ENCODE measurements around the gene TSPEAR. TPM values are rescaled to one million over a fixed set of nuclear protein-coding genes. Genes with fewer than 3 reads are reported as not detected.

The TSPEAR gene
- total RNA-seq, 1 experiment from 2014 or later = not detected

- Mint-ChIP-seq H3K9me3 (ENCODE audit: low read depth, unreplicated experiment) (no peaks in the 10 kb centered on the region), H3K4me3 (ENCODE audit: low read depth, unreplicated experiment) (no peak overlapping the region), H3K4me1 (ENCODE audit: low read depth, unreplicated experiment) (no peaks in the 10 kb centered on the region), H3K27me3 (ENCODE audit: unreplicated experiment) (peaks cover 87% of the 10 kb centered on the region), H3K27ac (ENCODE audit: unreplicated experiment) (no peak overlapping the region), H3K36me3 (ENCODE audit: insufficient read depth, unreplicated experiment) (no peaks in the 10 kb centered on the region)
- CTCF ChIA-PET = no interaction called here
- TF ChIP-seq CTCF (IDR thresholded peaks at IDR 0.05; ENCODE audit: unreplicated experiment) = no peak
- intact Hi-C loops (cut with micrococcal nuclease; ENCODE audit: unreplicated experiment) = no loop called here
- no peak for DNase-seq
- no TSS peak for BruUV-seq (replicated peaks)
These were observed 2.5 kb upstream of the TSPEAR start for GRCh38 chr21:44713846-44714245.

- Mint-ChIP-seq H3K27me3 (ENCODE audit: unreplicated experiment) (peaks cover 87% of the 10 kb centered on the region), H3K9me3 (ENCODE audit: low read depth, unreplicated experiment) (no peaks in the 10 kb centered on the region), H3K4me1 (ENCODE audit: low read depth, unreplicated experiment) (no peaks in the 10 kb centered on the region), H3K27ac (ENCODE audit: unreplicated experiment) (no peak overlapping the region), H3K36me3 (ENCODE audit: insufficient read depth, unreplicated experiment) (no peaks in the 10 kb centered on the region), H3K4me3 (ENCODE audit: low read depth, unreplicated experiment) (no peak overlapping the region)
- intact Hi-C loops (cut with micrococcal nuclease; ENCODE audit: unreplicated experiment) = no loop called here
- no peak for DNase-seq
- CTCF ChIA-PET = no interaction called here
- BruUV-seq (replicated peaks) = no TSS peak
- no peak for TF ChIP-seq CTCF (IDR thresholded peaks at IDR 0.05; ENCODE audit: unreplicated experiment)
These were observed 1.8 kb upstream of the TSPEAR start for GRCh38 chr21:44713130-44713529.

- TF ChIP-seq CTCF (IDR thresholded peaks at IDR 0.05; ENCODE audit: unreplicated experiment) = no peak
- no peak for DNase-seq
- H3K36me3 Mint-ChIP-seq (ENCODE audit: insufficient read depth, unreplicated experiment) = no peaks in the 10 kb centered on the region
- no TSS peak for BruUV-seq (replicated peaks)
- CTCF ChIA-PET = interaction anchor here (1.3 kb wide), 1 partner anchor 47 kb away, joined by 8 read pairs; no protein-coding TSS in a partner anchor
- no peak overlapping the region for H3K27ac Mint-ChIP-seq (ENCODE audit: unreplicated experiment)
- intact Hi-C loops (cut with micrococcal nuclease; ENCODE audit: unreplicated experiment) = no loop called here
- no peaks in the 10 kb centered on the region for H3K4me1 Mint-ChIP-seq (ENCODE audit: low read depth, unreplicated experiment)
- H3K27me3 Mint-ChIP-seq (ENCODE audit: unreplicated experiment) = peaks cover 88% of the 10 kb centered on the region
- no peaks in the 10 kb centered on the region for H3K9me3 Mint-ChIP-seq (ENCODE audit: low read depth, unreplicated experiment)
- no peak overlapping the region for H3K4me3 Mint-ChIP-seq (ENCODE audit: low read depth, unreplicated experiment)
These were observed 1.0 kb upstream of the TSPEAR start for GRCh38 chr21:44712203-44713028.

GRCh38 chr21:44710756-44711326, 531 bp downstream of the TSPEAR start:
- intact Hi-C loops (cut with micrococcal nuclease; ENCODE audit: unreplicated experiment) = no loop called here
- H3K9me3 Mint-ChIP-seq (ENCODE audit: low read depth, unreplicated experiment) = peaks cover 2% of the 10 kb centered on the region
- CTCF ChIA-PET = interaction anchor here (0.6 to 1.3 kb wide), 3 partner anchors 16 to 49 kb away, joined by 4 to 8 read pairs (median 8); no protein-coding TSS in a partner anchor
- no peak for TF ChIP-seq CTCF (IDR thresholded peaks at IDR 0.05; ENCODE audit: unreplicated experiment)
- H3K27ac Mint-ChIP-seq (ENCODE audit: unreplicated experiment) = no peak overlapping the region
- peaks cover 86% of the 10 kb centered on the region for H3K27me3 Mint-ChIP-seq (ENCODE audit: unreplicated experiment)
- DNase-seq = no peak
- H3K36me3 Mint-ChIP-seq (ENCODE audit: insufficient read depth, unreplicated experiment) = no peaks in the 10 kb centered on the region
- no peaks in the 10 kb centered on the region for H3K4me1 Mint-ChIP-seq (ENCODE audit: low read depth, unreplicated experiment)
- no peak overlapping the region for H3K4me3 Mint-ChIP-seq (ENCODE audit: low read depth, unreplicated experiment)
- no TSS peak for BruUV-seq (replicated peaks)

Data from Calu3 (cell line).